Measurements from ENCODE around the gene PEX26. TPM values are rescaled to one million over a fixed set of nuclear protein-coding genes. Genes with fewer than 3 reads are reported as not detected.
"Not testable (repeated sequence)": the region's sequence is repeated elsewhere in the genome, so short reads cannot be mapped to it uniquely, and the experiment has no call there.

Gene PEX26
- polyA plus RNA-seq (ENCODE audit: low read depth in 6 of 6) = 1 to 10 TPM; 1.0 to 4.3 (median 2.4) TPM

- H3K4me3 Mint-ChIP-seq = peak within 1 kb of the TSS; percentile 87 to 97 (median 94)
- H3K4me1 Mint-ChIP-seq = peaks cover 28 to 59% (median 32%) of the 10 kb centered on the region in 3 donors
- ATAC-seq (ENCODE audit: low read depth in 2 of 2) (peak; percentile 98 to 99), DNase-seq (peak; percentile 95)
- H3K27ac Mint-ChIP-seq = peak within 1 kb of the TSS; percentile 90 to 97 (median 96)
- H3K9me3 Mint-ChIP-seq = no peaks in the 10 kb centered on the region
- no peaks in the 10 kb centered on the region for H3K27me3 Mint-ChIP-seq
- H3K36me3 Mint-ChIP-seq = peaks cover 20 to 30% of the 10 kb centered on the region in 2 donors
Measured at GRCh38 chr22:18077639-18078328, at the start of gene PEX26. PEX26 (plus strand) TSS chr22:18077990; CDS start chr22:18078377, 387 bp downstream.

- no peak overlapping the region for H3K27ac Mint-ChIP-seq
- no peaks in the 10 kb centered on the region for H3K9me3 Mint-ChIP-seq
- no peak for DNase-seq
- H3K36me3 Mint-ChIP-seq = no peaks in the 10 kb centered on the region
- H3K27me3 Mint-ChIP-seq = no peaks in the 10 kb centered on the region
- ATAC-seq (ENCODE audit: low read depth in 2 of 2) = no peak
- no peak overlapping the region for H3K4me3 Mint-ChIP-seq
- peaks cover 8 to 15% (median 13%) of the 10 kb centered on the region in 3 donors for H3K4me1 Mint-ChIP-seq
Measured at GRCh38 chr22:18028817-18029527, 48.8 kb upstream of the PEX26 start.

GRCh38 chr22:18029686-18030267 is 48.0 kb upstream of the PEX26 start:
- H3K9me3 Mint-ChIP-seq = no peaks in the 10 kb centered on the region
- ATAC-seq (ENCODE audit: low read depth in 2 of 2) = no peak
- H3K27ac Mint-ChIP-seq = no peak overlapping the region
- H3K36me3 Mint-ChIP-seq = no peaks in the 10 kb centered on the region
- no peak for DNase-seq
- peak overlapping the region in 1 of 8 donors; percentile 69 for H3K4me3 Mint-ChIP-seq
- no peaks in the 10 kb centered on the region for H3K27me3 Mint-ChIP-seq
- peaks cover 8 to 11% (median 8%) of the 10 kb centered on the region in 3 donors for H3K4me1 Mint-ChIP-seq

GRCh38 chr22:18031695-18032454 is 45.9 kb upstream of the PEX26 start:
- H3K27ac Mint-ChIP-seq = peak overlapping the region in 1 of 6 donors; percentile 53
- H3K9me3 Mint-ChIP-seq = no peaks in the 10 kb centered on the region
- no peak for ATAC-seq (ENCODE audit: low read depth in 2 of 2)
- no peak overlapping the region for H3K4me3 Mint-ChIP-seq
- H3K36me3 Mint-ChIP-seq = no peaks in the 10 kb centered on the region
- H3K27me3 Mint-ChIP-seq = no peaks in the 10 kb centered on the region
- no peak for DNase-seq
- peaks cover 0 to 4% (median 3%) of the 10 kb centered on the region in 3 donors for H3K4me1 Mint-ChIP-seq

GRCh38 chr22:18032455-18033101 is 45.2 kb upstream of the PEX26 start:
- ATAC-seq (ENCODE audit: low read depth in 2 of 2) = no peak

GRCh38 chr22:18033204-18033998 is 44.4 kb upstream of the PEX26 start:
- peaks cover 0 to 6% (median 3%) of the 10 kb centered on the region in 3 donors for H3K4me1 Mint-ChIP-seq
- H3K4me3 Mint-ChIP-seq = no peak overlapping the region
- DNase-seq = no peak
- ATAC-seq (ENCODE audit: low read depth in 2 of 2) = no peak
- H3K9me3 Mint-ChIP-seq = no peaks in the 10 kb centered on the region
- no peaks in the 10 kb centered on the region for H3K36me3 Mint-ChIP-seq
- H3K27ac Mint-ChIP-seq = peak overlapping the region in 1 of 6 donors; percentile 28
- no peaks in the 10 kb centered on the region for H3K27me3 Mint-ChIP-seq

More at GRCh38 chr22:18032455-18033101, 45.2 kb upstream of the PEX26 start:
- no peak overlapping the region for H3K27ac Mint-ChIP-seq
- no peaks in the 10 kb centered on the region for H3K36me3 Mint-ChIP-seq
- peak overlapping the region in 1 of 8 donors; percentile 52 for H3K4me3 Mint-ChIP-seq
- no peak for DNase-seq
- no peaks in the 10 kb centered on the region for H3K9me3 Mint-ChIP-seq
- no peaks in the 10 kb centered on the region for H3K27me3 Mint-ChIP-seq
- H3K4me1 Mint-ChIP-seq = peaks cover 0 to 6% (median 3%) of the 10 kb centered on the region in 3 donors

- Mint-ChIP-seq H3K27ac (no peak overlapping the region), H3K9me3 (no peaks in the 10 kb centered on the region), H3K27me3 (no peaks in the 10 kb centered on the region), H3K36me3 (no peaks in the 10 kb centered on the region), H3K4me1 (peaks cover 0 to 6% (median 3%) of the 10 kb centered on the region in 3 donors), H3K4me3 (no peak overlapping the region)
- ATAC-seq (ENCODE audit: low read depth in 2 of 2) (no peak), DNase-seq (no peak)
Measured at GRCh38 chr22:18034076-18034475, 43.7 kb upstream of the PEX26 start.

- Mint-ChIP-seq H3K4me3 (no peak overlapping the region), H3K36me3 (no peaks in the 10 kb centered on the region), H3K27ac (peak overlapping the region in 2 of 6 donors; percentile 68 to 79), H3K9me3 (no peaks in the 10 kb centered on the region), H3K4me1 (peaks cover 0 to 6% (median 3%) of the 10 kb centered on the region in 3 donors), H3K27me3 (no peaks in the 10 kb centered on the region)
- DNase-seq (no peak), ATAC-seq (ENCODE audit: low read depth in 2 of 2) (no peak)
Measured at GRCh38 chr22:18035751-18036150, 42.0 kb upstream of the PEX26 start.

- H3K4me3 Mint-ChIP-seq; H3K36me3 Mint-ChIP-seq; H3K9me3 Mint-ChIP-seq; H3K27me3 Mint-ChIP-seq; ATAC-seq (ENCODE audit: low read depth in 2 of 2); DNase-seq: not testable (repeated sequence)
- Mint-ChIP-seq H3K4me1 (peaks cover 0 to 15% (median 11%) of the 10 kb centered on the region in 3 donors), H3K27ac (peak overlapping the region in 1 of 6 donors; percentile 56)
Measured at GRCh38 chr22:18040898-18041297, 36.9 kb upstream of the PEX26 start.

- H3K27ac Mint-ChIP-seq = no peak overlapping the region
- no peak overlapping the region for H3K4me3 Mint-ChIP-seq
- peaks cover 0 to 4% (median 0%) of the 10 kb centered on the region in 3 donors for H3K27me3 Mint-ChIP-seq
- no peaks in the 10 kb centered on the region for H3K36me3 Mint-ChIP-seq
- no peak for ATAC-seq (ENCODE audit: low read depth in 2 of 2)
- no peak for DNase-seq
- peaks cover 0 to 15% (median 9%) of the 10 kb centered on the region in 3 donors for H3K4me1 Mint-ChIP-seq
- no peaks in the 10 kb centered on the region for H3K9me3 Mint-ChIP-seq
Measured at GRCh38 chr22:18042685-18043084, 35.1 kb upstream of the PEX26 start.

- Mint-ChIP-seq H3K27ac (peak overlapping the region in 2 of 6 donors; percentile 47 to 89), H3K4me3 (no peak overlapping the region), H3K4me1 (peaks cover 0 to 15% (median 13%) of the 10 kb centered on the region in 3 donors), H3K36me3 (no peaks in the 10 kb centered on the region), H3K27me3 (peaks cover 4 to 7% (median 7%) of the 10 kb centered on the region in 3 donors), H3K9me3 (no peaks in the 10 kb centered on the region)
- ATAC-seq (ENCODE audit: low read depth in 2 of 2) = no peak
- DNase-seq = no peak
Measured at GRCh38 chr22:18044548-18045271, 33.1 kb upstream of the PEX26 start.
